SK-N-SH (cell line): ENCODE results near the gene AP2A1. TPM values are rescaled to one million over a fixed set of nuclear protein-coding genes. Genes with fewer than 3 reads are reported as not detected.

ENCODE experiments used
- CTCF ChIA-PET: fragments of 300-600, 350-600 bp; formaldehyde crosslinking; extraction: SDS; loops from one replicate; lab custom pipeline; 2021; lab: Yijun Ruan, JAX
- POLR2A ChIA-PET: fragments of 350-600 bp; sonication (Branson Sonifier 250); formaldehyde crosslinking; extraction: SDS; loops from one replicate; lab custom pipeline; 2020; ENCODE audit warnings: antibody characterized with exemption, inconsistent platforms; lab: Yijun Ruan, JAX
- DNase-seq: peaks from one replicate; pipeline ENCODE4 v3.0.0; 2012
- H2AFZ ChIP-seq: fragments of 200-600 bp; sonication (generic); 2 replicates; pipeline ENCODE4 v1.8.1; 2016; ENCODE audit warnings: antibody characterized with exemption, mild to moderate bottlenecking, low read depth
- H3F3A ChIP-seq: fragments of 200-600 bp; sonication (generic); replicated peaks from 2 replicates; pipeline ENCODE3; 2016; ENCODE audit warnings: antibody characterized with exemption, mild to moderate bottlenecking; ENCODE audit not compliant: insufficient read depth
- H3K27ac ChIP-seq, 2 experiments: fragments of 200-500 bp in 1 of 2; fragments of 200-600 bp in 1 of 2; sonication (Bioruptor generic) in 1 of 2; sonication (generic), shearing (Covaris generic) in 1 of 2; 2 replicates each; pipeline versions ENCODE4 v1.5.1 to v1.6.1; 2014 to 2016; ENCODE audit warnings: low read depth in 2 of 2, inconsistent platforms in 1 of 2, low read length in 1 of 2, mild to moderate bottlenecking in 1 of 2, mixed read lengths in 1 of 2
- H3K27me3 ChIP-seq: fragments of 200-600 bp; sonication (generic), shearing (Covaris generic); 2 replicates; pipeline ENCODE4 v1.6.1; 2016; ENCODE audit warnings: mixed run types; ENCODE audit not compliant: insufficient read depth
- H3K36me3 ChIP-seq, 2 experiments: fragments of 200-500 bp in 1 of 2; fragments of 200-600 bp in 1 of 2; sonication (Bioruptor generic) in 1 of 2; sonication (generic) in 1 of 2; replicated peaks in 1 of 2; 2 replicates each; pipeline versions ENCODE3 to v1.5.1; 2014 to 2016; ENCODE audit warnings: low read length in 1 of 2, mild to moderate bottlenecking in 1 of 2; ENCODE audit not compliant: insufficient read depth in 2 of 2, control insufficient read depth in 1 of 2
- H3K4me1 ChIP-seq, 2 experiments: fragments of 200-500 bp in 1 of 2; fragments of 200-600 bp in 1 of 2; sonication (Bioruptor generic) in 1 of 2; sonication (generic), shearing (Covaris generic) in 1 of 2; 2 replicates each; pipeline versions ENCODE4 v1.5.1 to v1.6.1; 2014 to 2016; ENCODE audit warnings: low read depth in 1 of 2, low read length in 1 of 2, mixed run types in 1 of 2; ENCODE audit not compliant: insufficient read depth in 2 of 2, control insufficient read depth in 1 of 2
- H3K4me2 ChIP-seq: fragments of 200-600 bp; sonication (generic), shearing (Covaris generic); 2 replicates; pipeline ENCODE4 v1.6.1; 2017; ENCODE audit warnings: mixed run types
- H3K4me3 ChIP-seq, 2 experiments: fragments of 200-500 bp in 1 of 2; fragments of 200-600 bp in 1 of 2; sonication (Bioruptor generic) in 1 of 2; sonication (generic), shearing (Covaris generic) in 1 of 2; 2 replicates each; pipeline versions ENCODE4 v1.5.1 to v1.8.1; 2014 to 2016; ENCODE audit warnings: low read depth in 2 of 2, inconsistent platforms in 1 of 2, low read length in 1 of 2, mild to moderate bottlenecking in 1 of 2, mixed read lengths in 1 of 2, moderate library complexity in 1 of 2
- H3K79me2 ChIP-seq: fragments of 200-600 bp; sonication (generic); 2 replicates; pipeline ENCODE4 v1.8.1; 2017; ENCODE audit warnings: mild to moderate bottlenecking; ENCODE audit not compliant: insufficient read depth
- H3K9ac ChIP-seq: fragments of 200-600 bp; sonication (generic); 2 replicates; pipeline ENCODE4 v1.6.1; 2017; ENCODE audit warnings: mixed run types
- H3K9me2 ChIP-seq: fragments of 200-600 bp; sonication (generic); 2 replicates; pipeline ENCODE4 v1.6.1; 2017; ENCODE audit warnings: mixed run types
- H3K9me3 ChIP-seq: fragments of 200-600 bp; sonication (generic); 2 replicates; pipeline ENCODE4 v1.6.1; 2017; ENCODE audit warnings: mixed run types, mild to moderate bottlenecking, moderate library complexity
- H4K20me1 ChIP-seq: fragments of 200-600 bp; sonication (generic); 2 replicates; pipeline ENCODE4 v1.6.1; 2017; ENCODE audit warnings: mild to moderate bottlenecking, mixed run types; ENCODE audit not compliant: insufficient read depth
- ELF1 ChIP-seq: IDR thresholded peaks from 2 replicates; pipeline ENCODE4 v1.4.0; 2012
- RCOR1 ChIP-seq: fragments of 150-350 bp; IDR thresholded peaks from 2 replicates; pipeline ENCODE4 v1.6.1; 2017; ENCODE audit warnings: antibody characterized with exemption, low read length
- RFX5 ChIP-seq: IDR thresholded peaks from 2 replicates; pipeline ENCODE4 v1.6.1; 2012; ENCODE audit warnings: mild to moderate bottlenecking, improper control_type of control experiment, low read length
- SMC3 ChIP-seq: IDR thresholded peaks from 2 replicates; pipeline ENCODE4 v1.6.1; 2012; ENCODE audit warnings: low read depth, low read length, improper control_type of control experiment
- TAF1 ChIP-seq: IDR thresholded peaks from 2 replicates; pipeline ENCODE4 v1.6.1; 2012; ENCODE audit warnings: low read depth, mild to moderate bottlenecking, low read length, moderate library complexity, borderline replicate concordance
- WGBS: methylation state at CpG from one replicate; pipeline ENCODE4 v1.1.6; 2017; ENCODE audit warnings: low lambda C conversion rate; 5-methylcytosine and 5-hydroxymethylcytosine counted together
- polyA plus RNA-seq, 3 experiments: library from polyadenylated mRNA; depleted of rRNA; stranded (reverse); fragments of >200 nt; gene quantifications; 2 replicates each; pipeline ENCODE4 v1.2.3, GENCODE V29; 2012
- TF ChIP-seq, protein P1 (sequence below): IDR thresholded peaks from 2 replicates; pipeline ENCODE4 v1.4.0; 2012; ENCODE audit warnings: low read depth, borderline replicate concordance
- TF ChIP-seq, protein P2 (sequence below): IDR thresholded peaks from 2 replicates; pipeline ENCODE4 v1.6.1; 2012; ENCODE audit warnings: mild to moderate bottlenecking, low read depth, low read length, moderate library complexity
- TF ChIP-seq, protein P3 (sequence below): fragments of 150-350 bp; IDR thresholded peaks from 2 replicates; pipeline ENCODE4 v1.6.1; 2016; ENCODE audit warnings: mild to moderate bottlenecking, low read depth, low read length
- TF ChIP-seq, protein P4 (sequence below): fragments of 150-350 bp; IDR thresholded peaks from 2 replicates; pipeline ENCODE4 v1.6.1; 2017; ENCODE audit warnings: antibody characterized with exemption, low read length, low read depth, borderline replicate concordance

Gene AP2A1
- polyA plus RNA-seq, 1 of the 3 experiments (the other 2 are of a cell fraction): 74.8 TPM

DNA sequence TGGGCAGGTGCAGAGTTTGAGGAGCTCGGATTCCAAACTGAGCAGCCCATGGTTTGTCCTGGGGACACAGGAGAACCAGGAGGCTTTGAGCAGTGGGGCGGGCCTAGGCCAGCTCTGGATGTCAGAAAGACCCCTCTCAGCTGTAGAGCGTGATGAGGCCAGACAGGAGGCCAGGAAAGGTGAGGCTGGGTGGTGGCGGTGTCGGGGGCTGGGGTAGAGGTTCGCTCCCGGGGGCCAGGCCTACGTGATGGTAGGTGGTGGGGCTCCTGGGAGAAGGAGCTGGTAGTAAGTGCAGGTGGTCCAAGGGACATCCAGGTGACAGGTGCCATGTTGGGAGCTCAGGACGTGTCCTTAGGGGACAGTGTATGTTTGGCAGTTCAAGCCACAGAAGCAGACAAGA lies 70.6 kb downstream of the AP2A1 start:
- no peak overlapping the region for H3K27ac ChIP-seq
- 96% methylated on average over 8 of the region's 9 CpGs for WGBS
- DNase-seq: no peak
- no peaks in the 10 kb centered on the region for H3K27me3 ChIP-seq
- no peak overlapping the region for H2AFZ ChIP-seq
- no peak overlapping the region for H3K9ac ChIP-seq
- H3K79me2 ChIP-seq: no peaks in the 10 kb centered on the region
- H3K4me2 ChIP-seq: no peak overlapping the region
- TF ChIP-seq TAF1 (no peak), SMC3 (no peak), ELF1 (no peak)
- TF ChIP-seq, protein P1, sequence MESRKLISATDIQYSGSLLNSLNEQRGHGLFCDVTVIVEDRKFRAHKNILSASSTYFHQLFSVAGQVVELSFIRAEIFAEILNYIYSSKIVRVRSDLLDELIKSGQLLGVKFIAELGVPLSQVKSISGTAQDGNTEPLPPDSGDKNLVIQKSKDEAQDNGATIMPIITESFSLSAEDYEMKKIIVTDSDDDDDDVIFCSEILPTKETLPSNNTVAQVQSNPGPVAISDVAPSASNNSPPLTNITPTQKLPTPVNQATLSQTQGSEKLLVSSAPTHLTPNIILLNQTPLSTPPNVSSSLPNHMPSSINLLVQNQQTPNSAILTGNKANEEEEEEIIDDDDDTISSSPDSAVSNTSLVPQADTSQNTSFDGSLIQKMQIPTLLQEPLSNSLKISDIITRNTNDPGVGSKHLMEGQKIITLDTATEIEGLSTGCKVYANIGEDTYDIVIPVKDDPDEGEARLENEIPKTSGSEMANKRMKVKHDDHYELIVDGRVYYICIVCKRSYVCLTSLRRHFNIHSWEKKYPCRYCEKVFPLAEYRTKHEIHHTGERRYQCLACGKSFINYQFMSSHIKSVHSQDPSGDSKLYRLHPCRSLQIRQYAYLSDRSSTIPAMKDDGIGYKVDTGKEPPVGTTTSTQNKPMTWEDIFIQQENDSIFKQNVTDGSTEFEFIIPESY: no peak
- TF ChIP-seq, protein P2, sequence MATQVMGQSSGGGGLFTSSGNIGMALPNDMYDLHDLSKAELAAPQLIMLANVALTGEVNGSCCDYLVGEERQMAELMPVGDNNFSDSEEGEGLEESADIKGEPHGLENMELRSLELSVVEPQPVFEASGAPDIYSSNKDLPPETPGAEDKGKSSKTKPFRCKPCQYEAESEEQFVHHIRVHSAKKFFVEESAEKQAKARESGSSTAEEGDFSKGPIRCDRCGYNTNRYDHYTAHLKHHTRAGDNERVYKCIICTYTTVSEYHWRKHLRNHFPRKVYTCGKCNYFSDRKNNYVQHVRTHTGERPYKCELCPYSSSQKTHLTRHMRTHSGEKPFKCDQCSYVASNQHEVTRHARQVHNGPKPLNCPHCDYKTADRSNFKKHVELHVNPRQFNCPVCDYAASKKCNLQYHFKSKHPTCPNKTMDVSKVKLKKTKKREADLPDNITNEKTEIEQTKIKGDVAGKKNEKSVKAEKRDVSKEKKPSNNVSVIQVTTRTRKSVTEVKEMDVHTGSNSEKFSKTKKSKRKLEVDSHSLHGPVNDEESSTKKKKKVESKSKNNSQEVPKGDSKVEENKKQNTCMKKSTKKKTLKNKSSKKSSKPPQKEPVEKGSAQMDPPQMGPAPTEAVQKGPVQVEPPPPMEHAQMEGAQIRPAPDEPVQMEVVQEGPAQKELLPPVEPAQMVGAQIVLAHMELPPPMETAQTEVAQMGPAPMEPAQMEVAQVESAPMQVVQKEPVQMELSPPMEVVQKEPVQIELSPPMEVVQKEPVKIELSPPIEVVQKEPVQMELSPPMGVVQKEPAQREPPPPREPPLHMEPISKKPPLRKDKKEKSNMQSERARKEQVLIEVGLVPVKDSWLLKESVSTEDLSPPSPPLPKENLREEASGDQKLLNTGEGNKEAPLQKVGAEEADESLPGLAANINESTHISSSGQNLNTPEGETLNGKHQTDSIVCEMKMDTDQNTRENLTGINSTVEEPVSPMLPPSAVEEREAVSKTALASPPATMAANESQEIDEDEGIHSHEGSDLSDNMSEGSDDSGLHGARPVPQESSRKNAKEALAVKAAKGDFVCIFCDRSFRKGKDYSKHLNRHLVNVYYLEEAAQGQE: no peak
- TF ChIP-seq, protein P3, sequence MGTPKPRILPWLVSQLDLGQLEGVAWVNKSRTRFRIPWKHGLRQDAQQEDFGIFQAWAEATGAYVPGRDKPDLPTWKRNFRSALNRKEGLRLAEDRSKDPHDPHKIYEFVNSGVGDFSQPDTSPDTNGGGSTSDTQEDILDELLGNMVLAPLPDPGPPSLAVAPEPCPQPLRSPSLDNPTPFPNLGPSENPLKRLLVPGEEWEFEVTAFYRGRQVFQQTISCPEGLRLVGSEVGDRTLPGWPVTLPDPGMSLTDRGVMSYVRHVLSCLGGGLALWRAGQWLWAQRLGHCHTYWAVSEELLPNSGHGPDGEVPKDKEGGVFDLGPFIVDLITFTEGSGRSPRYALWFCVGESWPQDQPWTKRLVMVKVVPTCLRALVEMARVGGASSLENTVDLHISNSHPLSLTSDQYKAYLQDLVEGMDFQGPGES: no peak
- no peaks in the 10 kb centered on the region for H3F3A ChIP-seq
- no peaks in the 10 kb centered on the region for H4K20me1 ChIP-seq
- H3K4me1 ChIP-seq: peaks cover 0 to 11% of the 10 kb centered on the region in 2 experiments; a peak in 1 of 4 replicates
- CTCF ChIA-PET: interaction anchor here (1.3 kb wide), 1 partner anchor 18 kb away, joined by 4 read pairs; no protein-coding TSS in a partner anchor
- peaks cover 20 to 74% of the 10 kb centered on the region in 2 experiments for H3K36me3 ChIP-seq
- H3K4me3 ChIP-seq: no peak overlapping the region
- no peaks in the 10 kb centered on the region for H3K9me2 ChIP-seq
- no peaks in the 10 kb centered on the region for H3K9me3 ChIP-seq
- POLR2A ChIA-PET: interaction anchor here (0.6 to 1.1 kb wide), 2 partner anchors 13 to 139 kb away, joined by 3 to 4 read pairs; no protein-coding TSS in a partner anchor

DNA sequence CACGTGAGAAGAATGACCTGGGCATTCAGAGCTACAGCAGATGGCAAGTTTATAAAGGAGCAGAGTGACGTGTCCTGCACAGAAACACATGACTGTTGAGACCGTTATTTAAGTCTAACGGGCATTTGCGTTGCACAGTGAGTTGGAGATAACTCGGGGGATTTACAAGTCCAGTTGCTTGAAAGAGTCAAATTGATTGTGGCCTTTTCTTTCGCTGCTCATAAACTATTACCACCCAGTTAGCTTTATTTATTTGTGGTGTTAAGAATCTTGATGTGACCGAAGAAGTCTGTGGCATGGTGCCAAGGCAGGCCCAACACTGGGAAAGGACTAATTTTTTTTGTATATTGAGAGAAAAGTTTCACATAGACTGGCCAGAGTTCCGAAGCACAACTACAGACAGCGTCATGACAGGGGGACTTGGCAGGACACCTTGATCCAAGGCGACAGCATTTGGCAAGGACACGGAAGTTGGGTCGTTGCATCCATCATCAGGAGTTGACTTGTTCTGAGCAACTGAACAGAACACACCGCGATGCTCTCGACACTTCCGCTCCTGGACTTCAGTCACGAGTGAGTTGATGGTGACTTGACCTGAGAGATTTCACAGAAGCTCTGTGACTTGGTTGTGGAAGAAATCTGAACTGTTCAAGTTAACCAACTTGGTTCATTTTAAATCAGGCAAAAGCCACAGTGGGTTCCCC lies 72.2 kb downstream of the AP2A1 start:
- H3K27ac ChIP-seq: peak overlapping the region in 1 of 2 experiments; percentile 11; a peak in 1 of 4 replicates
- ChIA-PET POLR2A (no interaction called here), CTCF (interaction anchor here (0.6 to 1.0 kb wide), 3 partner anchors 11 to 264 kb away, joined by 3 to 4 read pairs (median 3); partner anchors contain the start of genes MED25 and PTOV1)
- no peak overlapping the region for H3K9ac ChIP-seq
- H3K4me3 ChIP-seq: no peak overlapping the region
- H3K4me2 ChIP-seq: no peak overlapping the region
- H3K4me1 ChIP-seq: peaks cover 0 to 11% of the 10 kb centered on the region in 2 experiments; a peak in 1 of 4 replicates
- whole genome bisulfite sequencing: 96% methylated on average over 18 of the region's 18 CpGs
- H3K36me3 ChIP-seq: peaks cover 20 to 61% of the 10 kb centered on the region in 2 experiments
- H3K9me3 ChIP-seq: no peaks in the 10 kb centered on the region
- H3K9me2 ChIP-seq: no peaks in the 10 kb centered on the region
- H3K27me3 ChIP-seq: no peaks in the 10 kb centered on the region
- no peaks in the 10 kb centered on the region for H3K79me2 ChIP-seq
- no peak overlapping the region for H2AFZ ChIP-seq
- DNase-seq: no peak
- TF ChIP-seq, protein P4, sequence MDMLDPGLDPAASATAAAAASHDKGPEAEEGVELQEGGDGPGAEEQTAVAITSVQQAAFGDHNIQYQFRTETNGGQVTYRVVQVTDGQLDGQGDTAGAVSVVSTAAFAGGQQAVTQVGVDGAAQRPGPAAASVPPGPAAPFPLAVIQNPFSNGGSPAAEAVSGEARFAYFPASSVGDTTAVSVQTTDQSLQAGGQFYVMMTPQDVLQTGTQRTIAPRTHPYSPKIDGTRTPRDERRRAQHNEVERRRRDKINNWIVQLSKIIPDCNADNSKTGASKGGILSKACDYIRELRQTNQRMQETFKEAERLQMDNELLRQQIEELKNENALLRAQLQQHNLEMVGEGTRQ: no peak
- TF ChIP-seq RCOR1 (no peak), RFX5 (no peak)
- TF ChIP-seq, protein P3: no peak
- H4K20me1 ChIP-seq: no peaks in the 10 kb centered on the region
- peaks cover 6% of the 10 kb centered on the region for H3F3A ChIP-seq
